ENCODE data around the gene METAP2. TPM values are rescaled to one million over a fixed set of nuclear protein-coding genes. Genes with fewer than 3 reads are reported as not detected.
"Not testable (repeated sequence)": the region's sequence is repeated elsewhere in the genome, so short reads cannot be mapped to it uniquely, and the experiment has no call there.

METAP2 gene
- polyA plus RNA-seq (ENCODE audit: insufficient read length in 4 of 4): 100 to 1,000 TPM; 107 to 128 (median 124) TPM

DNA sequence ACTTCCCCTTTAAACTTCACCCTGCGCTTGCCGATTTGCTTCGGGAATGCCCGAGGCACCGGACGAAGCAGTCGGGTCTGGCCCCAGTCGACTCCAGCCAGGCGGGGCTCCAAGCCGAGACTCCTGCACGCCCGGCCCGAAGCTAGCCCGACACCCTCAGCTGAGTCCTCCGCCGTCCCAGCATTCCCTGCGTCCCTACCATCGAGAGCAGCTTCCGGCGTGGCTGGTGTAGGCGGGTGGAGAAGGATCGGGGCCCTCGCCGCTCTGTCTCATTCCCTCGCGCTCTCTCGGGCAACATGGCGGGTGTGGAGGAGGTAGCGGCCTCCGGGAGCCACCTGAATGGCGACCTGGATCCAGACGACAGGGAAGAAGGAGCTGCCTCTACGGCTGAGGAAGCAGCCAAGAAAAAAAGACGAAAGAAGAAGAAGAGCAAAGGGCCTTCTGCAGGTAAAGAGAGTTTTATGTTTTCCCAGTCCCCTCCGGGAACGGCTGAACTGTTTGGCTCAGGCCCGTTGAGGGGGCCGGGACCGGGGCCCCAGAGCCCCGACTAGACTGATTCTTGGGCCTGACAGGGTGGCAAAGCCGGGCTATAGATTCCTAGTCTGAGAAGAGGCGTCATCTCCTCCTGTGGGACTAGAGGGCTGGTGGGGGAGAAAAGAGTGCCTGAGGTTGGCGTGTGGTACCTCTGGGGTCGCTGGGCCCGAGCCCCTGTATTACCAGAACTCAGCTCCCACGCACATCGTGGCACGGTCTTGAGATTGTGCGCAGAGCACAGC is at the start of gene METAP2:
Gene METAP2 (plus strand): TSS at position 269 of the 776 bp plus-strand sequence. CDS start 28 bp downstream, at position 297.
- DNase-seq (ENCODE audit: low read depth in 4 of 4, low spot score in 3 of 4): peak; percentile 88 to 92 (median 90)

DNA sequence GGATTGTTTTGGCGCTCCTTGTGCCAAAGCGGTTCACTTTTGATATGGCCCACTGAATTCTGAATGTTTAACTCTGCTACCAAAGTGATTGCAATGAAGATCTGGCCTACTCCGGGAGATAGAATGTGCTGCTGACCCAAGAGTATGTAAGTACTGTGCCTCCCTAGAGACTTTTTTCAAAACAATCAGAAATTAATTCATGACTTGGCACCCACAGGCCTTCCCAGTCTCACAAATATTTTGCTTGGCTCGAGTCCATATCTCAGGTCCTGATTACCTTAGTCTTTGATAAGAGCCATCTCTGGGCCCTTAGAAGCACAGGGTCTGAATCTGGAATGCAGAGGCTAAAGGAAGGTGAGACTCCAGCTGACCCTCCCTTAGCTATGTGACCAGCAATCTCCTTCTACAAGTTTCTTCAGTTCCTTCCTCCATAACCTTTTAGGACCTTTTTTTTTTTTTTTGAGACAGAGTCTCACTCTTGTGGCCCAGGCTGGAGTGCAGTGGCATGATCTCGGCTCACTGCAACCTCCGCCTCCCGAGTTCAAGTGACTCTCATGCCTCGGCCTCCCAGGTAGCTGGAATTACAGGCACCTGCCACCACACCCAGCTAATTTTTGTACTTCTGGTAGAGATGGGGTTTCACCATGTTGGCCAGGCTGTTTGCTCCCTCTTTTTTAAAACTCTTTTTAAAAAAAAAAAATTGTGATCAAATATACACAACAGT is 49.5 kb upstream of the METAP2 start:
- no peak for DNase-seq (ENCODE audit: low read depth in 4 of 4, low spot score in 3 of 4)

DNA sequence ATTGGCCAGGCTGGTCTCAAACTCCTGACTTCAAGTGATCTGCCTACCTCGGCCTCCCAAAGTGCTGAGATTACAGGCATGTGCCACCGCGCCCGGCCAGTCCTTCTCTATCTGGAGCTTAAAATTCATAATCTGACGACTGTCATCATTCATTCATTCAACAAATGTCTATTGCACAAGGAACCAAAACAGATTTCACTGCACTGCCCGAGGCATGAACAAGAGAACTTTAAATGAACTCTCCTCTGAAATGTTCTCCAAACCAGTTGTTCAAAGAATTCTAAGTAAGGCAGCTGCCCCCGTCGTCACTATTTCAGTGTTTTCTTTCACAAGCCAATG is 44.8 kb upstream of the METAP2 start:
- DNase-seq (ENCODE audit: low read depth in 4 of 4, low spot score in 3 of 4): no peak

DNA sequence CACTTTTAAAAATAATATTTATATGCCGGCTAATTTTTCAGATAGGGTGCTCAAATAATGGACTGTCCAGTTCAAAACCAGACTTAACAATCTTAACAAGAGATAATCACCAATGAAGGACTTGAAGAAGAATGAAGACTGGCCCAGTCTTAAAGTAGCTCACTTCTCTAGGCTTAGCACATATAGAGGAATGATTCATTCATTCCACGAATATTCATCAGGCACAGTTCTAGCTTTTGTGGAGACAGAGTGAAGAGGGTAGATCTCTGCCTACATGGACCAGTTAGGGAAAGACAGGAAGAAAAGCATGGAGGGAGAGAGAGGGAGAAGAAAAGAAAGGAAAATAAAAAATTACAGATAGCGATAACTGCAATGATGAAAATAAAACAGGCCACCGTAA is 42.8 kb upstream of the METAP2 start:
- no peak for DNase-seq (ENCODE audit: low read depth in 4 of 4, low spot score in 3 of 4)

DNA sequence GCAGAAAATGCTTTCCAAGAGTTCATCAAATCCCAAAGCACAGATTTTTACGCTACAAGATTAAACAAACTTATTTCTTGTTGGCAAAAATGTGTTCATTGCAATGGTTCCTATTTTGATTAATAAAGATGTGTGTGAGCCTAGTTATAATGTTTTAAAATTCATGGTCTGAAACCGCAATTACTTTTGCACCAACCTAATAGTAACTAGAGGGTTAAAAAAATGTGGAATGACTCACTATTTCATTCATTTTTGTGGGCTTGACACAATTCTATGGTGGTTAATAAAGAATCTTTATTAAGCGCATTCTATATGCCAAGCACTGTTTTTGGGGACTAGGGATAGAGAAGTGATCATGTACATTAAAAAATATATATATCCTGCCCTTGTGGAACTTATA is 38.6 kb upstream of the METAP2 start:
- DNase-seq (ENCODE audit: low read depth in 4 of 4, low spot score in 3 of 4): no peak

DNA sequence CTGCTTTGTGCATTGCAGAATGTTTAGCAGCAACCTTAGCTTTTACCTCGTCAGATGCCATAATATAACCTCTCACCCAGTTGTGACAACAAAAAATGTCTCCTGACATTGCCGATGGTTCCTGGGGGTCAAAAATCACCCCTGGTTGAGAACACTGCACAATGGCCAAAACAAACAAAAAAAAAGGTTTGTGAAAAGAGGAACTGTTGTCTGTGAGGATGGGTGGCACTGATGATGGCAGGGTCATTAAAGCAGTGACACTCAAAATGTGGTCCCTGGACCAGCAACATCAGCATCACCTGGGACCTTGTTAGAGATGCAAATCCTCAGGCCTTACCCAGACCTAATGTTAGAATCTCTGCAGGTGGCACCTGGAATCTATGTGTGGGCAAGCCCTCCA is 36.4 kb upstream of the METAP2 start:
- no peak for DNase-seq (ENCODE audit: low read depth in 4 of 4, low spot score in 3 of 4)

DNA sequence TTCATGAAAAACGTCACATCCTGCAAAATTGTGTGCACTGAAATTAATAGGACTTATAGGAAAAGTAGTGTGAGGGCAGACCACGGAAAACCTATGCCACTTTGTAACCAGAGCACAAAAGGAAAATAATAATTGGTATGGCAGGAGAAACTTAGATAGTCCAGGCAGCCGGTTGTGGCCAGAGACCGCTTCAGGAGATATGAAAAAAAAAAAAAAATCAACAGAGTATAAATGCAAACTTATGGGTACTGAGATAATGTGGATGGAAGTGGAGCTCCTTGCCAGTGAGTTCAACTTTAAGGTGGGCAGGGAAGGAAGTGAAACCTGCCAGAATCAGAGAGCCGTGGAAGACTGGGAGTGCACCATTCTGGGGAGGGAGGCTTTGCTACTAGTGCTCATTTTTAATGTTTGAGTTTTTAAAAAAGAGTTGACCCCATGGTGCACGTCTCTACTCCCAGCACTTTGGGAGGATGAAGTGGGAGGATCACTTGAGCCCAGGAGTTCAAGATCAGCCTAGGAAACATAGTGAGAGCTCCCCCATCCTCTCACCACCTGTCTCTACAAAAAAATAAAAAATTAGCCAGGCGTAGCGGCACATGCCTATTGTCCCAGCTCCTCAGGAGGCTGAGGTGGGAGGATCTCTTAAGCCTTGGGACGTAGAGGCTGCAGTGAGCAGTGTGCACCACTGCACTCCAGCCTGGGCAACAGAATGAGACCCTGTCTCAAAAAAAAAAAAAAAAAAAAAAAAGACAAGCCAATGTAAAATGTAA is 34.3 kb upstream of the METAP2 start:
- DNase-seq (ENCODE audit: low read depth in 4 of 4, low spot score in 3 of 4): no peak

DNA sequence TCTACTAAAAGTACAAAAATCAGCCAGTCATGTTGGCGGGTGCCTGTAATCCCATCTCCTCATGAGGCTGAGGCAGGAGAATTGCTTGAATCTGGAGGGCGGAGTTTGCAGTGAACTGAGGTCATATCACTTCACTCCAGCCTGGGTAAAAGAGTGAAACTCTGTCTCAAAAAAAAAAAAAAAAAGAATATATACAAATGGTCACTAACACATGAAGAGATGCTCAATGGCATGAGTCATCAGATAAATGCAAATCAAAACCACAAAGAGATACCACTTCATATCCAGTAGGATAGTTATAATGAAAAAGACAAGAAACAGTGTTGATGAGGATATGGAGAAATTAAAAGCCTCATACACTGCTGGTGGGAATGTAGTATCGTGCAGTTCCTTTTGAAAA is 33.6 kb upstream of the METAP2 start:
- DNase-seq (ENCODE audit: low read depth in 4 of 4, low spot score in 3 of 4): no peak

DNA sequence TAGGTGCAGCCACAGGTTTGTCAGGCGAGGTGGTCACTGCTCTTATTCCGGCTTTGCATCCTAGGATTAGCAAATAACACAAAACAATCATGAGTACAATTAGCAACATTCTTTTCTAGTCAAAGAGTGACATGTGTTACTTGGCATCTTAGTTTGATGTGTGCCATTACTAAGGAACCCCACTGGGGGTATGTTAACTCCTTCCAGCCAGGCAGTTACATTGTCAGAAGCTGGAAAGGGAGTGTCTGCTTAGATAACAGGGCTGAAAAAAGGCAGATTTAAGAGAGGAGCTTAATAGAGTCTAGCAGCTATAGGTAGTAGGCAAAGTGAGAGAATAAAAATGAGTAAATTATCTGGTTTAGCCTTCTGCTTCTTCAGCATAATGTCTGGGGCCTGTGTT is 30.5 kb upstream of the METAP2 start:
- no peak for DNase-seq (ENCODE audit: low read depth in 4 of 4, low spot score in 3 of 4)

DNA sequence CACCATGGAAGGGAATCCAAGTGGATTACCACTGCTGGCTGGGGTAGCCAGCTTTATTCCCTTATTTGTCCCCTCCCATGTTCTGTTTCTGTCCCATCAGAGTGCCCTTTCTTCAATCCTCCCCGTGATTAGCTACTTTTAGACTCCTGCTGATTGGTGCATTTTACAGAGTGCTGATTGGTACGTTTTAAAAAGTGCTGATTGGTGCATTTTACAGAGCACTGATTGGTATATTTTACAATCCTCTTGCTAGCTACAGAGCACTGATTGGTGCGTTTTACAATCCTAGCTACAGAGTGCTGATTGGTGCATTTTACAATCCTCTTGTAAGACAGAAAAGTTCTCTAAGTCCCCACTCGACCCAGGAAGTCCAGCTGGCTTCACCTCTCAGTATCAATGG is 28.9 kb upstream of the METAP2 start:
- DNase-seq (ENCODE audit: low read depth in 4 of 4, low spot score in 3 of 4): not testable (repeated sequence)

DNA sequence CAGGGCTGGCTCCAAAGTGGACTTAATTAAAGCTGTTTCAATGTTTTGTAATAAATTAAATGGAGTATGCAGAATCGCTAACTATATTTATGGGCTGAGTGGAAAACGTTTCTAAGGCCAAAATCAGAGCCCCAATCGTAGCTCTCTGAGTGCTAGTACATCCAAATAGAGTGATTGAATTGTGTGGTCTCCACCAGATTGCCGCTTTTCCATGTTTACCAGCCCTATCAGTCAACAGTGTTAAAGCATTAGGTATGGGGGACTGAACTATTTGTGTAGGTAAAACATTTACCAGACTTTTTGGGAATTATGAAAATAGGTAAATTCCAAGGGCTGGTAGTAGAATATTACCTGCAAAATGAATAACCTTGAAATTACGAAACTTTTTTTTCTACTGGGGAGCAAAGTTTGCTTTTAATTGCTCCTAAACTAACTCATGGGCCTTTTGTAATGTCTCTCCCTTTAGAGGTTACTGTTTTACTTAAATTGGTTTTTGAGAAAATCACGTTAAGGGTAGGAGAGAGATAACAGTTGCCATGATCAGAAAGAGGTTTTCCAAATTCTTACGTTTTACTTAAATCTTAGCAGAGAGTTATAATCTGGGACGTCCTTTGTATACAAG is 28.0 kb upstream of the METAP2 start:
- no peak for DNase-seq (ENCODE audit: low read depth in 4 of 4, low spot score in 3 of 4)

DNA sequence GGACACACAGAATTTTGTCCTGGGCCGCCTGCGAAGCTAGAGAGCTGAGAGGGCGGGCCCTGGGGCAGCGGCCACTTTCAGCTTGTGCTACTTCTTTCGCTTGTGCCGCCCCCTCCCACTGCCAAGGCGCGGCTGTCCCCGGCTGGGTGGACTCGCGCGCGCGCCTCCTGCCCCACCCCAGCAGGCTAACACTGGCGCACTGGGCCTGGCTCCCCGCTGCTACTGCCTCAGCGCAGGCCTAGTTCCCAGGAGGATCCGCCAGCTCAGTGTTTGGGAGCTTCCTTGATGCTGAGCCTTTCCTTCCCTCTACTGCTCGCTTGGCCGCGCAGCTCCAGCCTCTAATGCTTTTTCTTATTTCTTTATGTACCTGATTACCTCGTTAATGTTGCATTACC is 27.4 kb upstream of the METAP2 start:
- DNase-seq (ENCODE audit: low read depth in 4 of 4, low spot score in 3 of 4): peak; percentile 18 to 31 (median 24)

DNA sequence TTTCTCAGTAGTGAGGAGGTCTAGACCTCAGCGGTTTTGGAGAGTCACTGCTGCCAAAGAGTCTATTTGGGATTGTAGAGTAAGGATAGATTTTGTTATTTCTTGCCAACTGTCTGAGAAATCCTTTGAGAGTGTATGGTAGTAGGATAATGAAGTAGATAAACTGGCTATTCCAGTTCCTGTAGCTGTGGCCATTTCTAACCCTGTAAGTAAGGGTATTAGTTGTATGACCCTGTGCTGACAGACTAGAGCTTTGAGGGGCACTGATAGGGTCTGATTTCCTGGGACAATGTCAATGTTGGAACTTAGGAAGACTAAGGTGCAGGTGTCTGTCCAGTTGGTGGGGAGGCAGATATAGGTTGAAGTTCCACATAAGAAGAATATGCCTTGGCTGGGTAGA is 24.3 kb upstream of the METAP2 start:
- not testable (repeated sequence) for DNase-seq (ENCODE audit: low read depth in 4 of 4, low spot score in 3 of 4)

DNA sequence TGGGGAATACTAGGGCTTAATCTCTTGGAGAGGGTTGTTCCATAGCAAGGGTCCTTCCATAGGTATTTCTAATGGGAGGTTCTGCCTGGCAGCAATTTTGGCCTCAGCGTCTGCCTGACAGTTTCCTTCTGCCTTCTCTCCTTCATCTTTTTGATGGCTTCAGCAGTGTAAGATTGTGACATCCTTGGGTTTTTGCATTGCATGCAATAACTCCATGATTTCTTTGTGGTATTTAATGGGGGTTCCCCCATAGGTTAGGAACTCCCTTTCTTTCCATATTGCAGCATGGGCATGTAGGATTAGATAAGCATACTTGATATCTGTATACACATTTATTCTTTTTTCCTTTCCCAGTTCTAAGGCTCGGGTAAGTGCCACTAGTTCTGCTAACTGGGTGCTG is 21.5 kb upstream of the METAP2 start:
- not testable (repeated sequence) for DNase-seq (ENCODE audit: low read depth in 4 of 4, low spot score in 3 of 4)

DNA sequence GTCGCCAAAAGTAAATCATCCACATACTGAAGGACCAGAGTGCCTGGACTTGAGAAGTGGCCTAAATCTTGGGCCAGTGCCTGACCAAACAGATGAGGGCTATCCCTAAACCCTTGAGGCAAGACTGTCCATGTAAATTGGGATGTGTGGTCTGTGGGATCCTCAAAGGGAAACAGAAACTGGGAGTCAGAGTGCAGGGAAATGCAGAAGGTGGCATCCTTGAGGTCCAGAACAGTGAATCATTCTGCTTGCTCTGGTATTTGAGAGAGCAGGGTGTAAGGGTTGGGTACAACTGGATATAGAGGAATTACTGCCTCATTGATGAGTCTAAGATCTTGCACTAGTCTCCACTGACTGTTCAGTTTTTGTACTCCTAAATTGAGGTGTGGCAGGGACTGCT is 20.1 kb upstream of the METAP2 start:
- not testable (repeated sequence) for DNase-seq (ENCODE audit: low read depth in 4 of 4, low spot score in 3 of 4)

DNA sequence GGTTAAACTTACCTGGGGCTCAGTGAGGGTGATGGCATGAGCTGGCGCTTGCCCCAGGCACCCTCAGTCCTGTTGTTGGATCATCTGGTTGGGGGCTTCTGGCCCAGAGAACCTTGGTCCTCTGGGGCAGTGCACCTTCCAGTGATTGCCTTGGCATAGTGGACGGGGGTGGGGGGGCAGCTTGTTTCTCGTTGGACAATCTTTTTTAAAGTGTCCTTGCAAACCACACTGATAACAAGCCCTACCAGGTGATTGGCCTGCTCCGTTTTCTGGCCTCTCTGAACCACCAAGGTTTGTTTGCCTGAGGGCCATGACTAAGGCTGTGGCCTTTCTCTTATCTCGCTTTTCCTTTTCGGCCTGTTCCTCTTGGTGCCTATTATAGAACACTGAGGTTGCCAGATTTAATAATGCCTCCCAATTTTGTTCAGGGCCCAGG is 19.2 kb upstream of the METAP2 start:
- not testable (repeated sequence) for DNase-seq (ENCODE audit: low read depth in 4 of 4, low spot score in 3 of 4)

DNA sequence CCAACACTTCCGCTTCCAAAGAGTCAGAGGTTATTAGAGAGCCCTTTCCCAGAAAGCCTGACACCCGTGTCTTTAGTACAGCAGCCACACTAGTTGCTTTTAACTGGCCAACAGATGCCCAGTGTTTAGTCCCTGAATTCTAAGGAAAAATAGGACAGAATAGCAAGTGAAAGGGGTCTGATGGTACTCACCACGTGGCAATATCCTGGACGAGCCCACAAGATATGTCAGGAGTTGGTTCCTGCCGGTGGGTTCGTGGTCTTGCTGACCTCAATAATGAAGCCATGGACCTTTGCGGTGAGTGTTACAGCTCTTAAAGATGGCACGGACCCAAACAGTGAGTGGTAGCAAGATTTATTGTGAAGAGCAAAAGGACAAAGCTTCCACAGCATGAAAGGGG is 16.3 kb upstream of the METAP2 start:
- not testable (repeated sequence) for DNase-seq (ENCODE audit: low read depth in 4 of 4, low spot score in 3 of 4)

DNA sequence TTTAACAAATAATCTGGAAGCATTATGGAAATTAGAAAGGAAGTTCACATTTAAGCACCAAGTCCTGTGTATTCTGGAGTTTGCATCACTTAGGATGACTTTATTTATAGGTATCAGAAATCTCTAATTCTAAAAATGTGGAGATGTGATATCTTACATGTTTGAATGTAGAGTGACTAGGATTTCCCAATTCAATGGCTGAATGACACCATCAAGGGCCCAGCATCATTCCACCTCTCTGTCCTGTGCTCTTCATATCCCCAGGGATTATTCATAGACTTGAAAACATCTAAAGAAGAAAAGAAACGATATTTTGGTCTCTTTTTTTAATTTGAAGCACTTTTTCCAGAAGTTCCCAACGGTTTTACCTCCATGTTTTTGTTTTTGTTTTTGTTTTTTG is 15.2 kb upstream of the METAP2 start:
- DNase-seq (ENCODE audit: low read depth in 4 of 4, low spot score in 3 of 4): no peak

DNA sequence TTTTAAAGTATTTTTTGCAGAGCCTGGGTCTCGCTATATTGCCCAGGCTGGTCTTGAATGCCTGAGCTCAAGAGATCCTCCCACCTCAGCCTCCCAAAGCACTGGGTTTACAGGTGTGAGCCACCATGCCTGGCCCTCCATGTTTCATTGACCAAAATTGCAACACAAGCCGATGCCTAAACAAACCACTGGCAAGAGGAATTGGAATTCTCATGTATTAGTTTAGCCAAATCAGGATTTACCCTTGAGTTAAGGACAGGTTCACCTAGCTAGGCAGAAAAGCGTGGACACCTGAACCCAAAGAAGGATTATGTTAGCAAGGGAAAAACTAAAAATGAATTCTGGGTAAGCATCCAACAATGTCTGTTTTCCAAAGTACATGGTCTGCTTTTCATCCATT is 14.6 kb upstream of the METAP2 start:
- no peak for DNase-seq (ENCODE audit: low read depth in 4 of 4, low spot score in 3 of 4)

DNA sequence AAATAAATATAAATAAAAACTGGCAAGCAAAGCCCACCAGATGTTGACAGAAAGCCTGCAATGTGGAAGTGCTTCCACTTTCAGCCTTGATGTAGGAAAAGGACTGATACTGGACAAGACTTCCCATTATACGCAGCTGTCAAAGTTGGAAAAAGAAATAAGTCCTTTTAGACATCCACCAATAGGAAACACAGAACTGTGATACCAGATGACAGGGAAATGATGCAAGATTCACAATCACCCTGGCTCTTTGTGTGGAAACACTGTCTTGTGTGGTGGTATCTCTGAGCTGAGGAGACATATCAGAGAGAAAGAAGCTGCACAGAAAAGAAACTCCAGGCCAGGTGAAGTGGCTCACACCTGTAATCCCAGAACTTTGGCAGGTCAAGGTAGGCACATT is 13.8 kb upstream of the METAP2 start:
- no peak for DNase-seq (ENCODE audit: low read depth in 4 of 4, low spot score in 3 of 4)

DNA sequence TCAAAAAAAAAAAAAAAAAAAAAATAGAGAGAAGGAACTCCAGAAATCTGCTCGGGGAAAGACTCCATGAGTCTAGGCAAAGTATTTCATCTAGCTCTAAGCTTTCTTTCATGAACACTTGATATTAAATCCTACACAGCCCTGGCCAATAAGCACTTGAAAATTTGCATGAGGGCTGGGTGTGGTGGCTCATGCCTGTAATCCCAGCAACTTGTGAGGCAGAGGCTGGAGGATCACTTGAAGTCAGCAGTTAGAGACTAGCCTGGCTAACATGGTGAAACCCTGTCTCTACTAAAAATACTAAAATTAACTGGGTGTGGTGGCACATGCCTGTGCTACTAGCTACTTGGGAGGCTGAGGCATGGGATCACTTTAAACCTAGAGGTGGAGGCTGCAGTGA is 13.1 kb upstream of the METAP2 start:
- DNase-seq (ENCODE audit: low read depth in 4 of 4, low spot score in 3 of 4): no peak

All from right renal pelvis (tissue), 4 donors.